GM21360 (cell line): Measurements from ENCODE around the gene USP33.
"Not testable (repeated sequence)": the region's sequence is repeated elsewhere in the genome, so short reads cannot be mapped to it uniquely, and the experiment has no call there.

ENCODE experiments used
- ATAC-seq: cut with Tn5 transposase; IDR thresholded peaks from one replicate; pipeline ENCODE4 v1.9.1; 2021; ENCODE audit warnings: mild to moderate bottlenecking, moderate library complexity; ENCODE audit not compliant: unreplicated experiment

The USP33 gene

DNA sequence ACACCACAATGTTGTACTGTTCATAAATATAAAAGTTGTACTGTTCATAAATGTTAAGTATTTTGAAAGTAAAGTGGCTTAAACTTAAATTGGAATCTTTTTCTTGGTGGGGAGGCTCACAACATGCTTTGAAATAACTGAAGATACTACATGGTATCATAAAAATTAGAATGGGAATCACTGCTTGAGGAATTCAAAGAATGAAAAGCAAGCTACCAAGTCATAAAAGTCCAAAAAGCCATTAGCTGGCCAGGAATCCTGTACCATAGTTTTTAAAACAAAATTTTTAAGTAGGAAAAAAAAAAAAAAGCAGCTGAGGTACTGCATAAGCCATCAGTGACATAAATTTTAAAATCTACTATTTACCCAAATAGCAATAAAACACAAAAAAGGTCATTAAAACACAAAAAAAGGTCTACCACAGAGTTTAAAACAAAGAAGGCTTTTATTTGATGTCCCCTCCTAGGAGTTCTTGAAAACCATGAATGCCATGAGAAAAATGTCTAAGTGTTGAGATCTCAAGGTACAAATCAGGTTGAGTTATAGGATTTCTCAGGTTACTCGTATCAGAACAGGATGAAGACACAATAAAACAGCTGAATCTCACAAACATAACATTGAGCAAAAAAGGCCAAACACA lies 85.8 kb downstream of the USP33 start:
- ATAC-seq = no peak

DNA sequence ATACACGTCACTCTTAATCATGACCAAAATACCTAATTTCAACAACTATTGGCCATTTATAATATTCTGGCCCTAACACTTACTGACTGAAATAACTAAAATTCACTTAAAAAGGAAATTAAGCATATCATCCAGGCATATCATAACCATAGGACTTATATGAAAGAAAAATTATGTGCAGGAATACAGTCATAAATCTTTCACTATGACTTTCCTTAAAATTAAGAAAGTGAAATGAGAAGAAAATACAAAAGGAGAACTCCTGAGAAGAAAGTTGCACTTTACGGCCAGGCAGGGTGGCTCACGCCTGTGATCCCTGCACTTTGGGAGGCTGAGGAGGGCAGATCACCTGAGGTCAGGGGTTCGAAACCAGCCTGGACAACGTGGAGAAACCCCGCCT lies 86.6 kb downstream of the USP33 start:
- no peak for ATAC-seq

DNA sequence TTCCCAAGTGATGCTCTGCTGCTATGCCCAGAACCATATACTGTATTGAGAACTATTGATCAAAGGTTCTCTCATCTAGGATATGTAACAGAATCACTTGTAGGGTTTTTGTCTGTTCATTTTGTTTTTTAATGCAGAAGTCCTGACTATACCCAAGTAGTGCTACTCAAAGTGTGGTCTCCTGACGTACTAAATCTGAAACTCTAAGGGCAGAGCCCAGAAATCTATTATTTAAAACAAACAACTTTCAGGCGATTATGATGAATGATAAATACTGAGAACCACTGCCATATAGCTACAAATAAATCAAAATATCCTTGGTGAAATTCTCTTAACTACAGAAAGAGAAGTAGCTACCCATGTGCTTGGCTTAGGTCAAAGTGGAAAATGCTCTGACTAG lies 87.3 kb downstream of the USP33 start:
- no peak for ATAC-seq

DNA sequence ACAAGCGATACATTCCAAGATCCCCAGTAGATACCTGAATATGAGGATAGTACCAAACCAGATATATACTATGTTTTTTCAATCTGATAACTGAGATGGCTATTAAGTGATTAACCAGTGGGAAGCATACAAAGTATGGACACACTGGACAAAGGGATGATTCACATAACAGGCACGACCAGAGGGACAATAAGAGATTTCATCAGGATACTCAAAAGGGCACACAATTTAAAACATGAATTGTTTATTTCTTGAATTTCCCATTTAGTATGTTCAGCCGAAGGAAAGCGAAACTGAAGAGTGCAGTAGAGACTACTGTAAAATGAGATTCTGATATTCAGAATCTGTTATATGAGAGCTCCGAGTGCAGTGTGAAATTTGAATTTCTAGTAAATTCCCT lies 87.8 kb downstream of the USP33 start:
- ATAC-seq = no peak

DNA sequence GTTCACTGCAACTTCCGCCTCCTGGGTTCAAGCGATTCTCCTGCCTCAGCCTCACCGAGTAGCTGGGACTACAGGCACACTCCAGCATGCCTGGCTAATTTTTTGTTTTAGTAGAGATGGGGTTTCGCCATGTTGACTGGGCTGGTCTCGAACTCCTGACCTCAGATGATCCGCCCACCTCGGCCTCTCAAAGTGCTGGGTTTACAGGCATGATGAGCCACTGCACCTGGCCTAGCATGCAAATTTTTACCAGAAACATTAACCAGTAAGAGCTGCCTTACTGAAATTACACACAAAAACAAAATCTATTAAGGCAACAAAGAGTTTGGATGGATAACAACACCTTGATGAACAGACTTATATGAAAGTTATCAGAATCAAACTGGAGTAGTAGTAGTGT lies 89.3 kb downstream of the USP33 start:
- no peak for ATAC-seq

DNA sequence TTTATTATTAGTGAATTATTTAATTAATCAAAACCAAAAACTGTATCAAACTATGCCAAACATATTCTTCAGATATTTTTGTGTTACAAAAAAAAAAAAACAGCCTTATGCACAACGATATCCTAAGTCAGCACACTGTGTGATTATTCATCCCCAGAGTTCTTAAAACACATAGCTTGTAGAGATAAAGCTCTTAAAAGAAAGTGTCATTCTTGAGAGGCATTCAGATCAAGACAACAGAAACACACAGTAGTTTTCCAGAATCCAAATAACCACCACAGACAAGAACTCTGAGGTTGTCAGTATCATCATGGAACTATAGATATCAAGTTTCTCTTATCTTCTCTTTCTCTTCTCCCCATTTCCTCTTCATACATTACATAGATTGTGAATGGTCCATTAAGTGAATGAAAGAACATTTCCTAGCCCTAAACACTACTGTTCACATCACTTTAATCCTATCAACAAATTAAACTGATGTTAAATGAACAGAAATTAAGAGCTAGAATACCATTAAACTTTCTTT lies 90.7 kb downstream of the USP33 start:
- no peak for ATAC-seq

DNA sequence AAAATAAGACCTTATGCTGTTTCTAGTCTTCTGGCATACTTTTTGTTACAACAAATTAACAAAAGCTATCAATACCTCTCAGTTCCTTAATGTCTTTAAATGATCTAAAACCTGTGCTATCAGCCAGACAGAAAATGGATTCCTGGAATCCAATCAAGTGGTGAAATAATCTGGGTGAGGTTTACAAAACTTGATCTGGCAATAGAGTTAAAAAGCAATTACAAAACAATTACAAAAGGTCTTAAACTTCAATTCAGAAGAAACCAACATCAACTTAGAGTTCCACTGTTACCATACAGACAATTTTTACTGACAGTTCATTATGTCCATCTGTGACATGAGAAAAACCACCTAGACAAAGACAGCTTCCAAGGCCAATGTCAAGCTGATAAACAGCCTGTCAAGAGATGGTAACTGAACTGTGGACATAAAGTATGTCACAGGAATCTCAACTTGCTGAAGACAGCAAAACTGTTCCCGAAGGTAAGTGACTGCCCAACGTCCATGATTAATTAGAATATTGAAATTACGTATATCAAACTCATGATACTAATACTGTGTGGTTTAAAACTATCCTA lies 94.6 kb downstream of the USP33 start:
- ATAC-seq = no peak

DNA sequence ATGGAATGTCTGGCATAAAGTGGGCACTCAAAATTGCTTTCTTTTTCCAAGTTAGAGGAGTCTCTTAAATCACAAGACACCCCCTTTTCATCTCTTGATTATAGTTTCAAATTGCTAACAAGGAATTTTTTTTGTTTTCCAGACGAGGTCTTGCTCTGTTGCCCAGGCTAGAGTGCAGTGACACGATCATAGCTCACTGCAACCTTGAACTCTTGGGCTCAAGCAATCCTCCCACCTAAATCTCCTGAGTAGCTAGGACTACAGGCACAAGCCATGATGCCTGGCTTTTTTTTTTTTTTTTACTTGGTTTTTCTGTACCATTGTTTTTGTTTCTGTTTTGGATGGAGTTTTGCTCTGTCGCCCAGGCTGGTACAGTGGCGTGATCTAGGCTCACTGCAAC lies 98.0 kb downstream of the USP33 start:
- no peak for ATAC-seq

DNA sequence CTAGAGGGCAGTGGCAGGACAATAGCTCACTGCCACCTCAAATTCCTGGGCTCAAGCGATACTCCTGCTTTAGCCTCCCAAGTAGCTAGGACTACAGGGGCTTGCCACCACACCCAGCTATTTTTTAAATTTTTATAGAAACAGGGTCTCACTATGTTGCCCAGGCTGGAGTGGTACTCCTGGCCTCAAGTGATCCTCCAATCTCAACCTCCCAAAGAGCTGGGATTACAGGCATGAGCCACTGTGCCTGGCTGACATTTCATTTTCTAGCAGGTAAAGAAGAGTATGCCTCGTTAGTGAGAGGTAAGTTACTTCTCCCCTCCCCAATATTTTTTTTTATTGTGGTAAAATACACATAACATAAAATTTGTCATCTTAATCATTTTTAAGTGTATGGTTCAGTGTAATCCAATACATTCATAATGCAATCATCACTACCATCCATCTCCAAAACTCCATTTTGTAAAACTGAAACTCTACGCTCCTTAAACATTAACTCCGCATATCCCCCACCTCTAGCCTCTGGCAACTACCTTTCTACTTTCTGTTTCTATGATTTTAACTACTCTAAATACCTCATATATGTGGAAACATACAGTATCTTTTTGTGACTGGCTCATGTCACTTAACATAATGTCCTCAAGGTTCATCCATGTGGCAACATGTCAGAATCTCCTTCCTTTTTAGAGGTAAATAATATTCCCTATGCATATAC lies 99.6 kb downstream of the USP33 start:
- ATAC-seq = no peak

DNA sequence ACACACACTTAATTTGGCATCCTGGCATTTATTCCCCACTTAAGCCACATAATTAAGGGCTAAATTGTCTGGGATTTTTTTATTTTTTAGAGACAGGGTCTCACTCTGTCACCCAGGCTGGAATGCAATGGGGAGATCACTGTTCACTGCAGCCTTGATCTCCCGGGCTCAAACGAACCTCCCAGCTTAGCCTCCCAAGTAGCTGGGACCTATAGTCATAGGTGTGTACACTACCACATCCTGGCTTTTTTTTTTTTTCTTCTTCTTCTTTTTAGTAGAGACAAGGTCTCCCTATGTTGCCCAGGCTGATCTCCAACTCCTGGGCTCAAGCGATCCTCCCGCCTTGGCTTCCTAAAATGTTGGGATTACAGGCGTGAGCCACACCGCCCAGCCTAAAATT lies 101.4 kb downstream of the USP33 start:
- no peak for ATAC-seq

DNA sequence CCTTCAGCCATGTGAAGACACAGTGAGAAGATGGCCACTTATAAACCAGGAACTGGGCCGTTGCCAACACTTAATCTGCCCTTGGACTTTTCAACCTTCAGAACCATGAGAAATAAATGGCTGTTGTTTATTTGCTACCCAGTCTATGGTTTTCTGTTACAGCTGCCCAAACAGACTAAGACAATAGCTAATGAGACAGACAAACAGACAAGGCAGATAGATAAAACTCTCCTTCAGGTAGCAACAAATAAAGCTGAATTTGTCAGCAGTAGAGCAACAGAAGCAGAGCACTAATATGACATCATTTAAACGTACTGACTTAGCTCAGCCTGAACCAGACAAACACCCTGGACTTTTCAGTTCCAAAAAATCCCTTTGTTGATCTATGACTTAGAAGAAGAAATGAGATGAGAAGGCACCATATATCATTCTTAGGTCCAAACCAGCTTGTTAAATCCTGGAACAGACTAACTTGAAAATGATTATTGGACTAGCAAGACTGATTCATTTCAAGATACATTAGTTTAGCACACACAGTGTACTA lies 104.1 kb downstream of the USP33 start:
- no peak for ATAC-seq

DNA sequence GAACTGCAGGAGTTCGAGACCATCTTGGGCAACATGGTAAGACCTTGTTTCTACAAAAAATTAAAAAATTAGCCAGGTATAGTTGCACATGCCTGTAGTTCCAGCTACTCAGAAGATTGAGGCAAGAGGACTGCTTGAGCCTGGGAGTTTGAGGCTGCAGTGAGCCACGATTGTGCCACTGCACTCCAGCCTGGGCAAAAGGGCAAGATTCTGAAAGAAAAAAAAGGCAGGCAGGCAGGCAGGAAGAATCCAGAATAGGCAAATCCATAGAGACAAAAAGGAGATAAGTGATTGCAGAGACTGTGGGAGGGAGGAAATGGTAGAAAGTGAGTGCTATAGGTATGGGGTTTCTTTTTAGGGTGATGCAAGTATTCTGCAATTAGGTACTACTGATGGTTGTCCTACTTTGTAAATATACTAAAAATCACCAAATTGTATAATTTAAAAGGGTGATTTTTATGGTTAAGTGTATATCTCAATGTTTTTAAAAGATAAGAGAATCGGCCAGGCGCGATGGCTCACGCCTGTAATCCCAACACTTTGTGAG lies 106.6 kb downstream of the USP33 start:
- ATAC-seq = no peak

DNA sequence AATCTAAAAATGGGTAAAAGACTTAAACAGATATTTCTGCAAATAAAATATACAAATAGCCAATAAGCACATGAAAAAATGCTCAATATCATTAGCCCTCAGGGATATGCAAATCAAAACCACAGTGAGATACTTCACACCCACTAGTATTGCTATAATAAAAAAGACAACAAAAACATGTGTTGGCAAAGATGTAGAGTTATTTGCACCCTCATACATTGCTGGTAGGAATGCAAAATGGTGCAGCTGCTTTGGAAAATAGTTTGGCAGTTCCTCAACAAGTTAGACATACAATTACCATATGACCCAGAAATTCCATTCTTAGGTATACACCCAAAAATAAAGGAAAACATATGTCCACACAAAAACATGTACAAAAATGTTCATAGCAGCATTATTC lies 107.4 kb downstream of the USP33 start:
- no peak for ATAC-seq

DNA sequence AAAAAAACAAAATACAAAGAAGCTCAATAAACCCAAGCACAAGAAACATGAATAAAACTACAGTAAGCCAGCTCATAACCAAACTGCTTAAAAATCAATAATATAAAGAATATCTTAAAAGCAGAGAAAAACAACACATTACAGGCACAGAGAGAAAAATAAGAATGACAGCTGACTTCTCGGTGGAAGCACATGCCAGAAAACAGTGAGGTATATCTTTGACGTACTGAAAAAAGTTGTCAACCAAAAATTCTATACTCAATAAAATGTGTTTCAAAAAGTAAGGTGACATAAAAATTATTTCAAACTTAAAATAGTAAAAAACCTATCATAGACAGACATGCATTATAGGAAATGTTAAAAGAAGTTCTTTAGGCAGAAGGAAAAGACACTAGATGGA lies 110.5 kb downstream of the USP33 start:
- ATAC-seq = no peak

DNA sequence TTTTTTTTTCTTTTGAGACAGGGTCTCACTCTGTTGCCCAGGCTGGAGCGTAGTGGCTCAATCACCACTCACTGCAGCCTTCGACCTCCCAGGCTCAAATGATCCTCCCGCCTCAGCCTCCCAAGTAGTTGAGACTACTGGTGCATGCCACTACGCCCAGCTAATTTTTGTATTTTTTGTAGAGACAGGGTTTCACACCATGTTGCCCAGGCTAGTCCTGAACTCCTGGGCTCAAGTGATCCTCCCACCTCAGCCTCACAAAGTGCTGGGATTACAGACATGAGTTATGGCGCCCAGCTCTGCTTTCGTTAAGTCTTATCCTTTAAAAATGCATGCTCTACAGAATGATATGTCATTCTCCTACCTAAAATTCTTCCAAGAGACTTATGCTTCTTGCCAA lies 113.4 kb downstream of the USP33 start:
- ATAC-seq = not testable (repeated sequence)
